D721Med (cell line): ENCODE data around the gene CDK17.

Source experiments
- DNase-seq: peaks from one replicate; pipeline ENCODE4 v3.0.0; 2011; ENCODE audit warnings: low spot score; ENCODE audit not compliant: insufficient read length
- FAIRE-seq: peaks from 2 replicates; lab custom pipeline; 2011; peaks lifted over from hg19 to GRCh38; lab: Jason Lieb, UNC
- TF ChIP-seq, protein P1 (sequence below): IDR thresholded peaks from 2 replicates; pipeline ENCODE4 v1.5.1; 2012; ENCODE audit warnings: mild to moderate bottlenecking, control low read depth; ENCODE audit not compliant: insufficient read depth; ENCODE audit errors: missing control alignments

The CDK17 gene

GRCh38 chr12:96366381-96366654 is 33.9 kb downstream of the CDK17 start:
- FAIRE-seq, result no peak

DNA sequence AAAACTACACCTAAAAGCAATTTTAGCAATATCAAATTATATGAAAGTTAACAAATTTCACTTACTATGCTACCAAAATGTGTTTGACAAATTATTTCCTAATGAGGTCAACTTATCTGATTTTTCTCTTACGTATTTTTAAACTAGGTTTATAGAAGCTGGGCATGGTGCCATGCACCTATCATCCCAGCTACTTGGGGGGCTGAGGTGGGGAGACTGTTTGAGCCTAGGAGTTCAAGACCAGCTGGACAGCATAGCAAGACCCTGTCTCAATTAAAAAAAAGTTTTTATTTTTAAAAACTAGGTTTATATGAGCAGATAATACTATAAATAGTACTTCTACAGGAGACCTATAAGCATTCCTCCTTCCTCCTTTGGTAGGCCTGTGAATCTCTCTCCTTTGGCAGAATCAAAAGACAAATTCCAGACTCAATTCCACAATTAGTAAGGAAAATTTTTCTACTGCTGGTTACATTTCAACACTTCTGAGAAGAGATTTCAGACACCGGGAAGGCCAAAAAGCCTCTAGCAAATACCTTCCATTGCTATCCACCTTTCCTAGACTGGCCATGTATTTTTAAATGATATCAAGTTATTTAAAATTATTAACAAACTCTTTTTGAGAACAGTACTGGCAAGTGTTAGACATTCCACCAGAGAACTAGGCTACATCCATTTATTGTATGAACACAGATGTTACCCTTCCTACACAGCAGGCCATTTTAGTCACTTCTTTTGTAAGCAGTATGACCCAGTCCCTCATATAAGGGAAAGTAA is 34.4 kb downstream of the CDK17 start:
- DNase-seq (no peak), FAIRE-seq (no peak)
- TF ChIP-seq, protein P1, sequence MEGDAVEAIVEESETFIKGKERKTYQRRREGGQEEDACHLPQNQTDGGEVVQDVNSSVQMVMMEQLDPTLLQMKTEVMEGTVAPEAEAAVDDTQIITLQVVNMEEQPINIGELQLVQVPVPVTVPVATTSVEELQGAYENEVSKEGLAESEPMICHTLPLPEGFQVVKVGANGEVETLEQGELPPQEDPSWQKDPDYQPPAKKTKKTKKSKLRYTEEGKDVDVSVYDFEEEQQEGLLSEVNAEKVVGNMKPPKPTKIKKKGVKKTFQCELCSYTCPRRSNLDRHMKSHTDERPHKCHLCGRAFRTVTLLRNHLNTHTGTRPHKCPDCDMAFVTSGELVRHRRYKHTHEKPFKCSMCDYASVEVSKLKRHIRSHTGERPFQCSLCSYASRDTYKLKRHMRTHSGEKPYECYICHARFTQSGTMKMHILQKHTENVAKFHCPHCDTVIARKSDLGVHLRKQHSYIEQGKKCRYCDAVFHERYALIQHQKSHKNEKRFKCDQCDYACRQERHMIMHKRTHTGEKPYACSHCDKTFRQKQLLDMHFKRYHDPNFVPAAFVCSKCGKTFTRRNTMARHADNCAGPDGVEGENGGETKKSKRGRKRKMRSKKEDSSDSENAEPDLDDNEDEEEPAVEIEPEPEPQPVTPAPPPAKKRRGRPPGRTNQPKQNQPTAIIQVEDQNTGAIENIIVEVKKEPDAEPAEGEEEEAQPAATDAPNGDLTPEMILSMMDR, result no peak

More at GRCh38 chr12:96366381-96366654, 33.9 kb downstream of the CDK17 start:
- no peak for DNase-seq
- TF ChIP-seq, protein P1, result no peak

- no peak for FAIRE-seq
- TF ChIP-seq, protein P1, result no peak
- DNase-seq, result no peak
These were observed 36.0 kb downstream of the CDK17 start for GRCh38 chr12:96364092-96364700.

DNA sequence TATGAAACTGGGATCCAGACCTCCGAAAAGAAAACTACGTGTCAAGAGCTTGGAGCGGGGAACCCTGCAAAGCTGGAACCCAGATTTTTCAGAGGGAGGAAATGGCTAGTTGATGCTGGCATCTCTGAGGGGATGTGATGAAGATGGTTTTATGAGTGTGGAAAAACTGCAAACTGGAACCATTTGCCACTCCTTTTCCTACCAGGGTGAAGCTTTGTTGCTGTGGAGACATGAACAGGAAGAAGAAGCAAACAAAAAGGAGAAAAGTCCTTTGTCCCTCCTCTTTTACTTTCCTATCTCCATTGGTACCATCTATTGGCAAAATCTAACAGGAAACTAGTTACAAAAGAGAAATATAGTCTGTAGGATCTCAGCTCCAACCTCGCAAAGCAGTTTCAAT is 39.2 kb downstream of the CDK17 start:
- FAIRE-seq (no peak), DNase-seq (no peak)
- TF ChIP-seq, protein P1, result no peak

- FAIRE-seq, result peak; percentile 41
- TF ChIP-seq, protein P1, result no peak
- no peak for DNase-seq
These were observed 39.7 kb downstream of the CDK17 start for GRCh38 chr12:96360550-96360949.

DNA sequence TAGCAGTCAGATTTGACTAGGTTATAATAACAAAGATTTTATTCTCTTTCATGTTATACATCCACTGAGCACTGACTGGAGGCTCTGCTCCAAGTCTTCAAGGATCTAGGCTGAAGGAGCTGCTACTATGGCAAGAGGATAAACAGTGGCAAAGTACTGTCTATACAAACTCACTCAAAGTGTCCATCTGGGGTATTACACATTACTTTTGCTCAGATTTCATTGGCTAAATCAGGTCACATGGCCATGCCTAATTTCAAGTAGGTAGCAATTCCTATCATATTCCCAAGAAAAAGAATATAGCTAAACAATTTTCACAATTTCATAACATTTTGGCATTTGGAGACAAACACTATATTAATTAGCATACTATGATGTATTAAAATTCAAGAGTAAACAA is 40.9 kb downstream of the CDK17 start:
- DNase-seq (no peak), FAIRE-seq (no peak)

More for the DNA sequence above, 40.9 kb downstream of the CDK17 start:
- TF ChIP-seq, protein P1, result no peak
